SK-N-SH (cell line): ENCODE measurements around the gene NSRP1. TPM values are rescaled to one million over a fixed set of nuclear protein-coding genes. Genes with fewer than 3 reads are reported as not detected.

Experiments
- CTCF ChIA-PET: fragments of 300-600, 350-600 bp; formaldehyde crosslinking; extraction: SDS; loops from one replicate; lab custom pipeline; 2021; lab: Yijun Ruan, JAX
- POLR2A ChIA-PET: fragments of 350-600 bp; sonication (Branson Sonifier 250); formaldehyde crosslinking; extraction: SDS; loops from one replicate; lab custom pipeline; 2020; ENCODE audit warnings: antibody characterized with exemption, inconsistent platforms; lab: Yijun Ruan, JAX
- DNase-seq: peaks from one replicate; pipeline ENCODE4 v3.0.0; 2012
- H2AFZ ChIP-seq: fragments of 200-600 bp; sonication (generic); 2 replicates; pipeline ENCODE4 v1.8.1; 2016; ENCODE audit warnings: antibody characterized with exemption, mild to moderate bottlenecking, low read depth
- H3F3A ChIP-seq: fragments of 200-600 bp; sonication (generic); replicated peaks from 2 replicates; pipeline ENCODE3; 2016; ENCODE audit warnings: antibody characterized with exemption, mild to moderate bottlenecking; ENCODE audit not compliant: insufficient read depth
- H3K27ac ChIP-seq, 2 experiments: fragments of 200-500 bp in 1 of 2; fragments of 200-600 bp in 1 of 2; sonication (Bioruptor generic) in 1 of 2; sonication (generic), shearing (Covaris generic) in 1 of 2; 2 replicates each; pipeline versions ENCODE4 v1.5.1 to v1.6.1; 2014 to 2016; ENCODE audit warnings: low read depth in 2 of 2, inconsistent platforms in 1 of 2, low read length in 1 of 2, mild to moderate bottlenecking in 1 of 2, mixed read lengths in 1 of 2
- H3K27me3 ChIP-seq: fragments of 200-600 bp; sonication (generic), shearing (Covaris generic); 2 replicates; pipeline ENCODE4 v1.6.1; 2016; ENCODE audit warnings: mixed run types; ENCODE audit not compliant: insufficient read depth
- H3K36me3 ChIP-seq, 2 experiments: fragments of 200-500 bp in 1 of 2; fragments of 200-600 bp in 1 of 2; sonication (Bioruptor generic) in 1 of 2; sonication (generic) in 1 of 2; replicated peaks in 1 of 2; 2 replicates each; pipeline versions ENCODE3 to v1.5.1; 2014 to 2016; ENCODE audit warnings: low read length in 1 of 2, mild to moderate bottlenecking in 1 of 2; ENCODE audit not compliant: insufficient read depth in 2 of 2, control insufficient read depth in 1 of 2
- H3K4me1 ChIP-seq, 2 experiments: fragments of 200-500 bp in 1 of 2; fragments of 200-600 bp in 1 of 2; sonication (Bioruptor generic) in 1 of 2; sonication (generic), shearing (Covaris generic) in 1 of 2; 2 replicates each; pipeline versions ENCODE4 v1.5.1 to v1.6.1; 2014 to 2016; ENCODE audit warnings: low read depth in 1 of 2, low read length in 1 of 2, mixed run types in 1 of 2; ENCODE audit not compliant: insufficient read depth in 2 of 2, control insufficient read depth in 1 of 2
- H3K4me2 ChIP-seq: fragments of 200-600 bp; sonication (generic), shearing (Covaris generic); 2 replicates; pipeline ENCODE4 v1.6.1; 2017; ENCODE audit warnings: mixed run types
- H3K4me3 ChIP-seq, 2 experiments: fragments of 200-500 bp in 1 of 2; fragments of 200-600 bp in 1 of 2; sonication (Bioruptor generic) in 1 of 2; sonication (generic), shearing (Covaris generic) in 1 of 2; 2 replicates each; pipeline versions ENCODE4 v1.5.1 to v1.8.1; 2014 to 2016; ENCODE audit warnings: low read depth in 2 of 2, inconsistent platforms in 1 of 2, low read length in 1 of 2, mild to moderate bottlenecking in 1 of 2, mixed read lengths in 1 of 2, moderate library complexity in 1 of 2
- H3K79me2 ChIP-seq: fragments of 200-600 bp; sonication (generic); 2 replicates; pipeline ENCODE4 v1.8.1; 2017; ENCODE audit warnings: mild to moderate bottlenecking; ENCODE audit not compliant: insufficient read depth
- H3K9ac ChIP-seq: fragments of 200-600 bp; sonication (generic); 2 replicates; pipeline ENCODE4 v1.6.1; 2017; ENCODE audit warnings: mixed run types
- H3K9me2 ChIP-seq: fragments of 200-600 bp; sonication (generic); 2 replicates; pipeline ENCODE4 v1.6.1; 2017; ENCODE audit warnings: mixed run types
- H3K9me3 ChIP-seq: fragments of 200-600 bp; sonication (generic); 2 replicates; pipeline ENCODE4 v1.6.1; 2017; ENCODE audit warnings: mixed run types, mild to moderate bottlenecking, moderate library complexity
- H4K20me1 ChIP-seq: fragments of 200-600 bp; sonication (generic); 2 replicates; pipeline ENCODE4 v1.6.1; 2017; ENCODE audit warnings: mild to moderate bottlenecking, mixed run types; ENCODE audit not compliant: insufficient read depth
- EP300 ChIP-seq, 2 experiments: IDR thresholded peaks; 2 replicates each; pipeline versions ENCODE4 v1.4.0 to v1.6.1; 2012; ENCODE audit warnings: borderline replicate concordance in 1 of 2, low read depth in 1 of 2, low read length in 1 of 2
- EZH2phosphoT487 ChIP-seq: fragments of 200-600 bp; sonication (generic); IDR thresholded peaks from 2 replicates; pipeline ENCODE4 v1.6.1; 2017; ENCODE audit warnings: low read depth, mixed run types, mild to moderate bottlenecking, antibody characterized with exemption, moderate library complexity, borderline replicate concordance
- FOSL2 ChIP-seq: IDR thresholded peaks from 2 replicates; pipeline ENCODE4 v1.4.0; 2012; ENCODE audit warnings: low read depth, mild to moderate bottlenecking, moderate library complexity, borderline replicate concordance
- FOXJ3 ChIP-seq: sonication (generic); formaldehyde crosslinking; IDR thresholded peaks from 2 replicates; pipeline ENCODE4 v1.5.1; 2020; ENCODE audit warnings: mild to moderate bottlenecking, missing genetic modification reagents
- GABPA ChIP-seq: IDR thresholded peaks from 2 replicates; pipeline ENCODE4 v1.4.0; 2012; ENCODE audit warnings: low read depth, mild to moderate bottlenecking
- JUND ChIP-seq: IDR thresholded peaks from 2 replicates; pipeline ENCODE4 v1.4.0; 2012
- MEF2A ChIP-seq: IDR thresholded peaks from 2 replicates; pipeline ENCODE4 v1.4.0; 2012; ENCODE audit warnings: low read depth, borderline replicate concordance
- MXI1 ChIP-seq: IDR thresholded peaks from 2 replicates; pipeline ENCODE4 v1.6.1; 2012; ENCODE audit warnings: mild to moderate bottlenecking, low read depth, low read length, improper control_type of control experiment
- NFIC ChIP-seq: IDR thresholded peaks from 2 replicates; pipeline ENCODE4 v1.4.0; 2012; ENCODE audit warnings: borderline replicate concordance
- NRF1 ChIP-seq: IDR thresholded peaks from 2 replicates; pipeline ENCODE4 v1.6.1; 2012; ENCODE audit warnings: low read depth, mild to moderate bottlenecking, low read length
- POLR2AphosphoS5 ChIP-seq: IDR thresholded peaks from 2 replicates; pipeline ENCODE4 v1.6.1; 2012; ENCODE audit warnings: low read depth, low read length
- RAD21 ChIP-seq: IDR thresholded peaks from 2 replicates; pipeline ENCODE4 v1.6.1; 2012; ENCODE audit warnings: mild to moderate bottlenecking, low read length
- RCOR1 ChIP-seq: fragments of 150-350 bp; IDR thresholded peaks from 2 replicates; pipeline ENCODE4 v1.6.1; 2017; ENCODE audit warnings: antibody characterized with exemption, low read length
- RFX5 ChIP-seq: IDR thresholded peaks from 2 replicates; pipeline ENCODE4 v1.6.1; 2012; ENCODE audit warnings: mild to moderate bottlenecking, improper control_type of control experiment, low read length
- RXRA ChIP-seq: IDR thresholded peaks from 2 replicates; pipeline ENCODE4 v1.4.0; 2012; ENCODE audit warnings: low read depth, mild to moderate bottlenecking, borderline replicate concordance
- SMC3 ChIP-seq: IDR thresholded peaks from 2 replicates; pipeline ENCODE4 v1.6.1; 2012; ENCODE audit warnings: low read depth, low read length, improper control_type of control experiment
- TAF1 ChIP-seq: IDR thresholded peaks from 2 replicates; pipeline ENCODE4 v1.6.1; 2012; ENCODE audit warnings: low read depth, mild to moderate bottlenecking, low read length, moderate library complexity, borderline replicate concordance
- TEAD4 ChIP-seq: IDR thresholded peaks from 2 replicates; pipeline ENCODE4 v1.4.0; 2012; ENCODE audit warnings: mild to moderate bottlenecking, borderline replicate concordance; ENCODE audit not compliant: insufficient read depth
- YY1 ChIP-seq: IDR thresholded peaks from 2 replicates; pipeline ENCODE4 v1.4.0; 2012; ENCODE audit warnings: low read depth, mild to moderate bottlenecking
- WGBS: methylation state at CpG from one replicate; pipeline ENCODE4 v1.1.6; 2017; ENCODE audit warnings: low lambda C conversion rate; 5-methylcytosine and 5-hydroxymethylcytosine counted together
- polyA plus RNA-seq, 3 experiments: library from polyadenylated mRNA; depleted of rRNA; stranded (reverse); fragments of >200 nt; gene quantifications; 2 replicates each; pipeline ENCODE4 v1.2.3, GENCODE V29; 2012
- TF ChIP-seq, protein P1 (sequence below): fragments of 200-600 bp; sonication (generic); IDR thresholded peaks from 2 replicates; pipeline ENCODE4 v1.6.1; 2017; ENCODE audit warnings: antibody characterized with exemption, mild to moderate bottlenecking, moderate library complexity
- TF ChIP-seq, protein P2 (sequence below): IDR thresholded peaks from 2 replicates; pipeline ENCODE4 v1.4.0; 2012; ENCODE audit warnings: low read depth, borderline replicate concordance
- TF ChIP-seq, protein P3 (sequence below): IDR thresholded peaks from 2 replicates; pipeline ENCODE4; 2012
- TF ChIP-seq, protein P4 (sequence below): fragments of 150-350 bp; IDR thresholded peaks from 2 replicates; pipeline ENCODE4 v1.6.1; 2016; ENCODE audit warnings: mild to moderate bottlenecking, low read depth, low read length

Gene NSRP1
- polyA plus RNA-seq, 1 of the 3 experiments (the other 2 are of a cell fraction): 10.8 TPM

DNA sequence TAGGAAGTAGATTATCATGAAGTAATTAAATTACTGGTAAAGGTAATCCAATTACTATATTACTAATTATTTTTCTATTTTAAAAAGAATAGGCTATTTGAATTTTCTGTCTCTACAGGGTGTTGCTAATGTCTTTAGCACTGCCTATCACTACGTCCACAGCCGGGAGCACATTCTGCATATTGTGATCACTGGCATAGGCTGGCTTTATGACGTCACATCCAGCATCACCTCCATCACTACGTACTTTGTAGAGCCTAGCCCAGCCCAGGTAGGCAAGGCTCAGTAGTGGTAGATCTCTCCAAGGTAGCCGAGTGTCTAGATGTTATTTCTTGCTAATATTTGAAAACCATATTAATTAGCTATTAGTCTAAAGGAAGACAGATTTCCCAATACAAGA is 33.8 kb upstream of the NSRP1 start:
- Histone ChIP-seq H3K4me1 (no peaks in the 10 kb centered on the region), H3K4me3 (no peak overlapping the region), H3K36me3 (no peaks in the 10 kb centered on the region), H3K9me2 (no peaks in the 10 kb centered on the region), H3K4me2 (no peak overlapping the region), H3K9ac (no peak overlapping the region), H4K20me1 (no peaks in the 10 kb centered on the region), H3K9me3 (no peaks in the 10 kb centered on the region), H2AFZ (no peak overlapping the region), H3K27ac (no peak overlapping the region), H3K79me2 (no peaks in the 10 kb centered on the region), H3F3A (no peaks in the 10 kb centered on the region), H3K27me3 (no peaks in the 10 kb centered on the region)
- POLR2A ChIA-PET: no interaction called here
- TF ChIP-seq NRF1: no peak
- no peak for TF ChIP-seq GABPA
- no peak for TF ChIP-seq MEF2A
- TF ChIP-seq RCOR1: no peak
- no peak for TF ChIP-seq YY1
- TF ChIP-seq FOSL2: no peak
- TF ChIP-seq, protein P1, sequence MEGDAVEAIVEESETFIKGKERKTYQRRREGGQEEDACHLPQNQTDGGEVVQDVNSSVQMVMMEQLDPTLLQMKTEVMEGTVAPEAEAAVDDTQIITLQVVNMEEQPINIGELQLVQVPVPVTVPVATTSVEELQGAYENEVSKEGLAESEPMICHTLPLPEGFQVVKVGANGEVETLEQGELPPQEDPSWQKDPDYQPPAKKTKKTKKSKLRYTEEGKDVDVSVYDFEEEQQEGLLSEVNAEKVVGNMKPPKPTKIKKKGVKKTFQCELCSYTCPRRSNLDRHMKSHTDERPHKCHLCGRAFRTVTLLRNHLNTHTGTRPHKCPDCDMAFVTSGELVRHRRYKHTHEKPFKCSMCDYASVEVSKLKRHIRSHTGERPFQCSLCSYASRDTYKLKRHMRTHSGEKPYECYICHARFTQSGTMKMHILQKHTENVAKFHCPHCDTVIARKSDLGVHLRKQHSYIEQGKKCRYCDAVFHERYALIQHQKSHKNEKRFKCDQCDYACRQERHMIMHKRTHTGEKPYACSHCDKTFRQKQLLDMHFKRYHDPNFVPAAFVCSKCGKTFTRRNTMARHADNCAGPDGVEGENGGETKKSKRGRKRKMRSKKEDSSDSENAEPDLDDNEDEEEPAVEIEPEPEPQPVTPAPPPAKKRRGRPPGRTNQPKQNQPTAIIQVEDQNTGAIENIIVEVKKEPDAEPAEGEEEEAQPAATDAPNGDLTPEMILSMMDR: no peak
- TF ChIP-seq SMC3: no peak
- TF ChIP-seq TEAD4: no peak
- TF ChIP-seq, protein P2, sequence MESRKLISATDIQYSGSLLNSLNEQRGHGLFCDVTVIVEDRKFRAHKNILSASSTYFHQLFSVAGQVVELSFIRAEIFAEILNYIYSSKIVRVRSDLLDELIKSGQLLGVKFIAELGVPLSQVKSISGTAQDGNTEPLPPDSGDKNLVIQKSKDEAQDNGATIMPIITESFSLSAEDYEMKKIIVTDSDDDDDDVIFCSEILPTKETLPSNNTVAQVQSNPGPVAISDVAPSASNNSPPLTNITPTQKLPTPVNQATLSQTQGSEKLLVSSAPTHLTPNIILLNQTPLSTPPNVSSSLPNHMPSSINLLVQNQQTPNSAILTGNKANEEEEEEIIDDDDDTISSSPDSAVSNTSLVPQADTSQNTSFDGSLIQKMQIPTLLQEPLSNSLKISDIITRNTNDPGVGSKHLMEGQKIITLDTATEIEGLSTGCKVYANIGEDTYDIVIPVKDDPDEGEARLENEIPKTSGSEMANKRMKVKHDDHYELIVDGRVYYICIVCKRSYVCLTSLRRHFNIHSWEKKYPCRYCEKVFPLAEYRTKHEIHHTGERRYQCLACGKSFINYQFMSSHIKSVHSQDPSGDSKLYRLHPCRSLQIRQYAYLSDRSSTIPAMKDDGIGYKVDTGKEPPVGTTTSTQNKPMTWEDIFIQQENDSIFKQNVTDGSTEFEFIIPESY: no peak
- TF ChIP-seq TAF1: no peak
- TF ChIP-seq RAD21: no peak
- TF ChIP-seq NFIC: no peak
- TF ChIP-seq RXRA: no peak
- TF ChIP-seq POLR2AphosphoS5: no peak
- CTCF ChIA-PET: interaction anchor here (0.9 to 8.2 kb wide), 2 partner anchors 10 to 13 kb away, joined by 3 to 81 read pairs; no protein-coding TSS in a partner anchor
- no peak for DNase-seq
- 72% methylated on average over 5 of the region's 5 CpGs for WGBS

DNA sequence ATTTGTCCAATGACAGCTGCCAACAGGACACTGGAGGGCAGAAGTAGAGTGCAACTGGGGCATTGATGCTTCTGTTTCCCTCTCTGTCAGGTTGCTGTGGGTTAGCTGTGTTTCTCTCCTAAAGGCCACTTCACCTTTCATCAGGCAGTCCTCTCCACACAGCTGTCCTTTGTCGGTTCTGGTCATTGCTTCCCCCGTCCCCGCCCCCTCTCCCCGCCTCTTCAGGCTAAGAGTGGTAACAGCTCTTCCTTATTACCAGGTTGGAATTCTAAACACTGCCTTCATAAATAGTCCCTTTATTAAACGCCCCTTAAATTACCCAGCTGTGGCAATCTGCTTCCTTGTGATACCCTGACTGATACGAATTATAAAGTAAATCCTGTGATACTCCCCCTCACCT is 31.8 kb upstream of the NSRP1 start:
- Histone ChIP-seq H3K4me3 (no peak overlapping the region), H3K36me3 (no peaks in the 10 kb centered on the region), H3K27ac (no peak overlapping the region), H3K9ac (no peak overlapping the region), H3F3A (no peaks in the 10 kb centered on the region), H3K9me3 (no peaks in the 10 kb centered on the region), H2AFZ (no peak overlapping the region), H4K20me1 (no peaks in the 10 kb centered on the region), H3K4me2 (no peak overlapping the region), H3K79me2 (no peaks in the 10 kb centered on the region), H3K27me3 (no peaks in the 10 kb centered on the region), H3K9me2 (no peaks in the 10 kb centered on the region), H3K4me1 (no peaks in the 10 kb centered on the region)
- ChIA-PET CTCF (interaction anchor here (1.0 to 8.2 kb wide), 4 partner anchors 11 to 277 kb away, joined by 3 to 81 read pairs (median 4); no protein-coding TSS in a partner anchor), POLR2A (no interaction called here)
- 57% methylated on average over 6 of the region's 6 CpGs for WGBS
- DNase-seq: no peak
- TF ChIP-seq JUND (no peak), YY1 (no peak), MXI1 (no peak), RFX5 (no peak), FOXJ3 (CRISPR knock-in tag) (no peak), EP300 (IDR thresholded peaks at IDR 0.05; ENCODE audit: borderline replicate concordance in 1 of 2, low read depth in 1 of 2, low read length in 1 of 2) (no peak), EZH2phosphoT487 (no peak), RCOR1 (no peak)
- TF ChIP-seq, protein P3, sequence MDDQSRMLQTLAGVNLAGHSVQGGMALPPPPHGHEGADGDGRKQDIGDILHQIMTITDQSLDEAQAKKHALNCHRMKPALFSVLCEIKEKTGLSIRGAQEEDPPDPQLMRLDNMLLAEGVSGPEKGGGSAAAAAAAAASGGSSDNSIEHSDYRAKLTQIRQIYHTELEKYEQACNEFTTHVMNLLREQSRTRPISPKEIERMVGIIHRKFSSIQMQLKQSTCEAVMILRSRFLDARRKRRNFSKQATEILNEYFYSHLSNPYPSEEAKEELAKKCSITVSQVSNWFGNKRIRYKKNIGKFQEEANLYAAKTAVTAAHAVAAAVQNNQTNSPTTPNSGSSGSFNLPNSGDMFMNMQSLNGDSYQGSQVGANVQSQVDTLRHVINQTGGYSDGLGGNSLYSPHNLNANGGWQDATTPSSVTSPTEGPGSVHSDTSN: no peak
- TF ChIP-seq, protein P4, sequence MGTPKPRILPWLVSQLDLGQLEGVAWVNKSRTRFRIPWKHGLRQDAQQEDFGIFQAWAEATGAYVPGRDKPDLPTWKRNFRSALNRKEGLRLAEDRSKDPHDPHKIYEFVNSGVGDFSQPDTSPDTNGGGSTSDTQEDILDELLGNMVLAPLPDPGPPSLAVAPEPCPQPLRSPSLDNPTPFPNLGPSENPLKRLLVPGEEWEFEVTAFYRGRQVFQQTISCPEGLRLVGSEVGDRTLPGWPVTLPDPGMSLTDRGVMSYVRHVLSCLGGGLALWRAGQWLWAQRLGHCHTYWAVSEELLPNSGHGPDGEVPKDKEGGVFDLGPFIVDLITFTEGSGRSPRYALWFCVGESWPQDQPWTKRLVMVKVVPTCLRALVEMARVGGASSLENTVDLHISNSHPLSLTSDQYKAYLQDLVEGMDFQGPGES: no peak
